Limb (tissue), 2 donors: ENCODE data around the gene LRRC26.

ENCODE experiments used
- DNase-seq, 2 donors: peaks; one replicate each; pipeline ENCODE4 v3.0.0-alpha.2; 2016; ENCODE audit errors: extremely low spot score in 2 of 2

LRRC26 gene

GRCh38 chr9:137168573-137168903 lies 1.3 kb downstream of the LRRC26 start:
- no peak for DNase-seq

- no peak for DNase-seq
Observed at GRCh38 chr9:137167747-137168572, 1.9 kb downstream of the LRRC26 start.

GRCh38 chr9:137167277-137167746 lies 2.5 kb downstream of the LRRC26 start:
- DNase-seq = no peak

GRCh38 chr9:137166380-137167229 lies 3.2 kb downstream of the LRRC26 start:
- DNase-seq = no peak

- no peak for DNase-seq
Observed at GRCh38 chr9:137165250-137165836, 4.5 kb downstream of the LRRC26 start.

- DNase-seq = no peak
Observed at GRCh38 chr9:137164370-137165249, 5.2 kb downstream of the LRRC26 start.

- no peak for DNase-seq
Observed at GRCh38 chr9:137163805-137164204, 6.0 kb downstream of the LRRC26 start.

GRCh38 chr9:137163365-137163715 lies 6.5 kb downstream of the LRRC26 start:
- no peak for DNase-seq

- DNase-seq = no peak
Observed at GRCh38 chr9:137162505-137163364, 7.1 kb downstream of the LRRC26 start.

GRCh38 chr9:137161558-137162486 lies 8.0 kb downstream of the LRRC26 start:
- no peak for DNase-seq

GRCh38 chr9:137160716-137161557 lies 8.9 kb downstream of the LRRC26 start:
- no peak for DNase-seq

- no peak for DNase-seq
Observed at GRCh38 chr9:137160054-137160425, 9.8 kb downstream of the LRRC26 start.

- no peak for DNase-seq
Observed at GRCh38 chr9:137159105-137160053, 10.5 kb downstream of the LRRC26 start.

- DNase-seq = no peak
Observed at GRCh38 chr9:137158625-137159024, 11.2 kb downstream of the LRRC26 start.

GRCh38 chr9:137157618-137158415 lies 12.0 kb downstream of the LRRC26 start:
- no peak for DNase-seq
